Lower leg skin (tissue), 3 donors: ENCODE measurements around the gene FOLR3.

Source experiments
- POLR2A ChIP-seq, 2 donors: fragments of 450-650 bp; IDR thresholded peaks; one replicate each; pipeline ENCODE4 v1.6.1; 2016 to 2017; ENCODE audit warnings: antibody characterized with exemption in 2 of 2, mild to moderate bottlenecking in 1 of 2, moderate library complexity in 1 of 2
- TF ChIP-seq, protein P1 (sequence below), 3 donors: fragments of 450-650 bp; IDR thresholded peaks; one replicate each; pipeline ENCODE4 v1.5.1; 2016; ENCODE audit warnings: antibody characterized with exemption in 3 of 3, mild to moderate bottlenecking in 3 of 3, moderate library complexity in 2 of 3

- TF ChIP-seq, protein P1, sequence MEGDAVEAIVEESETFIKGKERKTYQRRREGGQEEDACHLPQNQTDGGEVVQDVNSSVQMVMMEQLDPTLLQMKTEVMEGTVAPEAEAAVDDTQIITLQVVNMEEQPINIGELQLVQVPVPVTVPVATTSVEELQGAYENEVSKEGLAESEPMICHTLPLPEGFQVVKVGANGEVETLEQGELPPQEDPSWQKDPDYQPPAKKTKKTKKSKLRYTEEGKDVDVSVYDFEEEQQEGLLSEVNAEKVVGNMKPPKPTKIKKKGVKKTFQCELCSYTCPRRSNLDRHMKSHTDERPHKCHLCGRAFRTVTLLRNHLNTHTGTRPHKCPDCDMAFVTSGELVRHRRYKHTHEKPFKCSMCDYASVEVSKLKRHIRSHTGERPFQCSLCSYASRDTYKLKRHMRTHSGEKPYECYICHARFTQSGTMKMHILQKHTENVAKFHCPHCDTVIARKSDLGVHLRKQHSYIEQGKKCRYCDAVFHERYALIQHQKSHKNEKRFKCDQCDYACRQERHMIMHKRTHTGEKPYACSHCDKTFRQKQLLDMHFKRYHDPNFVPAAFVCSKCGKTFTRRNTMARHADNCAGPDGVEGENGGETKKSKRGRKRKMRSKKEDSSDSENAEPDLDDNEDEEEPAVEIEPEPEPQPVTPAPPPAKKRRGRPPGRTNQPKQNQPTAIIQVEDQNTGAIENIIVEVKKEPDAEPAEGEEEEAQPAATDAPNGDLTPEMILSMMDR (IDR thresholded peaks at IDR 0.05) = no peak
- TF ChIP-seq POLR2A (IDR thresholded peaks at IDR 0.05) = no peak
Observed at GRCh38 chr11:72103754-72104167, 31.8 kb upstream of the FOLR3 start.
